Spinal cord (tissue), 10 donors: ENCODE data around the gene NCKAP5. TPM values are rescaled to one million over a fixed set of nuclear protein-coding genes. Genes with fewer than 3 reads are reported as not detected.

ENCODE experiments used
- DNase-seq, 6 donors: peaks; one replicate each; pipeline versions ENCODE4 v3.0.0 to v3.0.0-alpha.2; 2013 to 2015; ENCODE audit warnings: low spot score in 6 of 6, low read depth in 4 of 6
- H3K27ac ChIP-seq: one replicate; pipeline ENCODE4 v1.5.1; 2013; ENCODE audit warnings: low read depth, low read length, control low read depth
- H3K27me3 ChIP-seq: one replicate; pipeline ENCODE4 v1.6.1; 2013; ENCODE audit warnings: low read length; ENCODE audit not compliant: control insufficient read depth, insufficient read depth
- H3K36me3 ChIP-seq: one replicate; pipeline ENCODE4 v1.6.1; 2013; ENCODE audit warnings: low read length; ENCODE audit not compliant: control insufficient read depth, insufficient read depth
- H3K4me1 ChIP-seq: one replicate; pipeline ENCODE4 v1.6.1; 2013; ENCODE audit warnings: low read length; ENCODE audit not compliant: control insufficient read depth, insufficient read depth
- H3K4me3 ChIP-seq: one replicate; pipeline ENCODE4 v1.5.1; 2013; ENCODE audit warnings: low read depth, low read length, control low read depth
- H3K9me3 ChIP-seq: one replicate; pipeline ENCODE4 v1.6.1; 2013; ENCODE audit warnings: low read length; ENCODE audit not compliant: control insufficient read depth, insufficient read depth
- WGBS: methylation state at CpG from one replicate; pipeline ENCODE4 v1.1.5; 2013; ENCODE audit warnings: missing lambda C conversion rate; ENCODE audit not compliant: insufficient coverage; 5-methylcytosine and 5-hydroxymethylcytosine counted together
- polyA plus RNA-seq, 2 donors: library from polyadenylated mRNA; unstranded; fragments of 120-200 nt; gene quantifications; one replicate each; pipeline ENCODE4 v1.2.1, GENCODE V29; 2013; ENCODE audit not compliant: insufficient read length in 2 of 2
- total RNA-seq, 2 donors: library from RNA; depleted of rRNA in 1 of 2; stranded (reverse); fragments of 120-200 nt in 1 of 2; fragments of >200 nt in 1 of 2; gene quantifications; one replicate each; pipeline versions ENCODE4 v1.2.3 to v1.2.4, GENCODE V29; 2013 to 2014
- donor health status: healthy.

Gene NCKAP5
- total and polyA plus RNA-seq, 4 donors, result 8.9 to 17.7 (median 11.6) TPM

DNA sequence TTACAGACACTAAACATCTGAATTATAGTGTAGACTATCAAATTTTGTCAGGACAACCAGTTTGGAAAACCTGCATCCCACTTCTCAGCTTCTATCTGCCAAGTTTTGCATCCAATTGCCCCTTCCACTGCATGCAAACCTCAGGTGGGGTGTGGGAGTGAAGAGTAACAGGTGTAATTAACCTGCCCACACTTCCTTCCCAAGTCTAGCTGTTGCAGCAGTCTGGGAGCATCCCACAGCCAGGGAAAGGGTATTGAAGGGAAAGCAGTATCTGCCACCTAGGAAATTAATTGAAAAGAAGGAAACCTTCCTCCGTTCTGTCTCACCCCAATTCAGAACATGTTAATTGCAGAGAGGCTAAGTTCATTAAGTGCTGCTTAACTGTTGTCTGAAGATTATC lies 189.9 kb downstream of the NCKAP5 start:
- DNase-seq, result no peak
- Histone ChIP-seq H3K36me3 (no peaks in the 10 kb centered on the region), H3K27ac (no peak overlapping the region), H3K27me3 (no peaks in the 10 kb centered on the region), H3K4me1 (no peaks in the 10 kb centered on the region), H3K4me3 (no peak overlapping the region), H3K9me3 (no peaks in the 10 kb centered on the region)
- no CpG with 5 or more reads among the region's 1 CpG for WGBS

DNA sequence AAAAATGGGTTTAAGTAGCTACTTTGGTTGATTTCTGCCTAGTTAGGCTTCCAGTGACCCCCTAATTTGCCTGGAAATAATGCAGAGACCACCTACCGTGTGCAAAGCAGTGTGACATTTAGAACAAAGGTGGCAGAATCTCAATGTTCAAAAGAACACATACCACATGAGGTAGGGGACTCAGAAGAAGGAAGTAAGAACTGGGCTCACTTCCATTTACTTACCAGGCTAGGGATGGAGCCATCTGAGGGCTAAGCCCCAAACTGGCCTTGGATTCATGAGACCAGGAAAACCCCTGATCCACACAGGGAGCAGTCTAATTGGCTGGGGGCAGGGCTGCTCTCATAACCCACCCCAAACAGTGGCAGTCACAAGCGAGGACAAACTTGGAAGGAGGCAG lies 190.7 kb downstream of the NCKAP5 start:
- Histone ChIP-seq H3K36me3 (no peaks in the 10 kb centered on the region), H3K4me3 (no peak overlapping the region)
- WGBS, result no CpG with 5 or more reads among the region's 2 CpGs

DNA sequence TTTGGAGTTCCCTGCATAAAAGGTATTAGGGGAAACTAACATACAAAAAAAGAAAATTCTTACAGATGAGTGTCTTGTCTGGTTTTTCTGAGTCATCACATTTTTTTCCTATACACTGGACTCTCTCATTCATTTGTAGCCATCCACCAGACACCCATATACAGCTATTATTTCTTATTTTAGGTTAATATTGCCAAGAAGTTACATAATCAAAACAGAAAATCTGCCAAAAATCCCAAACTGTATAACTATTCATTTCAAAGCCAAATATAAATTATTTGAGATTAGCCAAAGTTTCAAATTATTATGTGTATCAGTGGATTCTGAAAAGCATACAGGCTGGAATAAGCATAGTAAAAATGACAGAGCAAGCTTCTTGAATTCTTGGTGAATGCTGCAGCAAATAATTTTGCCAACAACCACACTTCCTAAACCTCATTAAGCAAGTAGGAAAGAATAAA lies 191.2 kb downstream of the NCKAP5 start:
- Histone ChIP-seq H3K4me1 (no peaks in the 10 kb centered on the region), H3K27me3 (no peaks in the 10 kb centered on the region), H3K27ac (no peak overlapping the region), H3K4me3 (no peak overlapping the region), H3K9me3 (no peaks in the 10 kb centered on the region), H3K36me3 (no peaks in the 10 kb centered on the region)
- no peak for DNase-seq

More for the DNA sequence above, 190.7 kb downstream of the NCKAP5 start:
- DNase-seq, result no peak
- Histone ChIP-seq H3K27me3 (no peaks in the 10 kb centered on the region), H3K4me1 (no peaks in the 10 kb centered on the region), H3K27ac (no peak overlapping the region), H3K9me3 (no peaks in the 10 kb centered on the region)

DNA sequence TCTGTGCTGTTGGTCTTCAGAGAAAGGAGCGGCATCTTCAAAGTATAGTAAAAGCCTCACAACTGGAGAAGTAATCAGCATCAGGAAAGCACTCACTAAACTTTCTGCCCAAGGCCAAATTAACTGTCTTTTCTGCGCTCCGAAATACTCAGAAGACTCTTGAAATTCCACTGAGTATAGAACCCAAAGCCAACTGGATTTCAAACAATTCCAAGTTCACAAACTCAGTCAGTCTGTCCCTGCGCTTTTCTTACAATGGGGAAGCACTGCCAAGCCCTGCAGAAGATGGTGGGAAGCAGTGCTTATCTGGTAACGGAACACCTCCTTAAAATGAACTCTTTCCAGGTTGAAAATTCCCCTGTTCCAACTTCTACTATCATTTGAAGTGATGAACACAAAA lies 193.5 kb downstream of the NCKAP5 start:
- DNase-seq, result no peak
- no peaks in the 10 kb centered on the region for H3K4me1 ChIP-seq
- H3K9me3 ChIP-seq, result no peaks in the 10 kb centered on the region
- no peaks in the 10 kb centered on the region for H3K36me3 ChIP-seq
- H3K4me3 ChIP-seq, result no peak overlapping the region
- no peaks in the 10 kb centered on the region for H3K27me3 ChIP-seq
- no peak overlapping the region for H3K27ac ChIP-seq
- 91% methylated on average over 4 of the region's 5 CpGs for WGBS

DNA sequence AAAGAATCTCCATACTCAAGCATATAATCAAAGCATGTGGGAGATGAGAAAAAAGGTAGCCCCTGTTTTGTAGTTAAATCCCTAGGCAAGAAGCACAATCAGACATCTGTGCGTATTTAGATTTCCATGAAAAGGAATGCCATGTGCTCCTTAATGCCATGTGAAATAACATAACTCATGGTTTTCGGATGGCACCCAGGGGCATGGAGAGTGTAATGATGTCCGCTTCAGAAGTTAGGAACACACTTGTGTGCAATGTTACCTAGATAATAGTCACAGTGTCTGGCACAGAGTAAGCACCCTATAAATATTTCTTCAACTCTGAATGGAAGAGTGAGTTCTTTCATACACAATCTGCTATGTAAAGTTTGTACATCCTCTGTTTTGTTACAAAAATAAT lies 197.0 kb downstream of the NCKAP5 start:
- Histone ChIP-seq H3K27ac (no peak overlapping the region), H3K36me3 (no peaks in the 10 kb centered on the region), H3K4me3 (no peak overlapping the region), H3K9me3 (no peaks in the 10 kb centered on the region), H3K4me1 (no peaks in the 10 kb centered on the region), H3K27me3 (no peaks in the 10 kb centered on the region)
- DNase-seq, result peak in 1 of 6 donors; percentile 53
- 78% methylated on average over 1 of the region's 3 CpGs for WGBS

DNA sequence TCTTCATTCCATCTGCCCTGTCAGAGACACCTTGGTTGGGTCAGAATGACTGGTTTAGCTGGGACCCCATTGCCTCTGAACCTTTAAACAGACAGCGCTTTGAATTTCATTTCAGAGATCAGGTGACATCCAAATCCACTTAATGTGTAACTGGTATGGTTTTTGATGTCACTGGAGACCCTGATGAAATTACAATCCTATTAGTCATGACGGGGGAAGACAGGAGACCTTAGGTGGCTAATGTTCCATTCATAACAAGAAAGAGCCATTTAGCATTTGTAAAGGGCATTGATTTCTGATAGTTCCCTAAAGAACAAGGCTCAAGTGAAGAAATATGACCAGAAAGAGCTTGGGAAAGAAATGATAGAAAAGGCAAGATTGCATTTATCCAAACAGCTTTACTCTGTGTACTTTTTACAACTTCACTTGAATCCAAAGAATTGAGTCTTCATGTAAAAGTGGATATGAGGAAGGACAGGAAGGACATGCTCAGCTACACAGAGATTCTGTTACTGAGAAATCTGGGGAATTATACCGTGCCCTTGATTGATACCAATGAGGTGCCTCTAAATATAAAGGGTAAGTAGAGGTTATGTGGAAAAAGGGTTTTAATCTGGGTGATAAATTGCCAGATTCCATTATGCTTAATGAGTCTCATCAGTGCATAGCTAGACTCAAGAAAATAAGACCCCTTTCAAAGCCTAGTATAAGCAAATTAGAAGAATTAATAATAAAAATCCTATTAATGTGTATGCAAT lies 198.2 kb downstream of the NCKAP5 start:
- Histone ChIP-seq H3K4me1 (no peaks in the 10 kb centered on the region), H3K4me3 (no peak overlapping the region), H3K36me3 (no peaks in the 10 kb centered on the region), H3K27me3 (no peaks in the 10 kb centered on the region), H3K9me3 (no peaks in the 10 kb centered on the region), H3K27ac (no peak overlapping the region)
- no peak for DNase-seq
- 33% methylated on average over 1 of the region's 3 CpGs for WGBS

DNA sequence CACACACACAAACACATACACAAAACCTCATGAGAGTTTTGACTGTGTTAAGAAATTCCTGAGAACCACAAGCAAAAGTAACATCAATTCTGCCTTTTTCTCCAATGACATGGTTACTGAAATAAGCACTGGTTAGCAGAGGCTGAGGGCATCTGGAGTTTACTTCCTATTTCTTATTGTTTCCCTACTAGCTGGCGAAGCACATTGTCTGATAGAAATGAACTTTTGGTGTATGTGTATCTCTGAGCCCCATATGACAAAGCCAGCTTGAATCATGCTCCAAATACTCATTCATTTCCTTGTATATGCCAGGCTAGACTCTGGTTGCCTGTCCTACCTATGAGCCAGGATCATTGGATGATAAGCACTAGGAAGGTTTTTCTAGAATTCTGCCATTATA lies 203.1 kb downstream of the NCKAP5 start:
- WGBS, result no CpG with 5 or more reads among the region's 1 CpG
- Histone ChIP-seq H3K27me3 (no peaks in the 10 kb centered on the region), H3K4me3 (no peak overlapping the region), H3K4me1 (no peaks in the 10 kb centered on the region), H3K9me3 (no peaks in the 10 kb centered on the region), H3K36me3 (no peaks in the 10 kb centered on the region), H3K27ac (no peak overlapping the region)
- no peak for DNase-seq

DNA sequence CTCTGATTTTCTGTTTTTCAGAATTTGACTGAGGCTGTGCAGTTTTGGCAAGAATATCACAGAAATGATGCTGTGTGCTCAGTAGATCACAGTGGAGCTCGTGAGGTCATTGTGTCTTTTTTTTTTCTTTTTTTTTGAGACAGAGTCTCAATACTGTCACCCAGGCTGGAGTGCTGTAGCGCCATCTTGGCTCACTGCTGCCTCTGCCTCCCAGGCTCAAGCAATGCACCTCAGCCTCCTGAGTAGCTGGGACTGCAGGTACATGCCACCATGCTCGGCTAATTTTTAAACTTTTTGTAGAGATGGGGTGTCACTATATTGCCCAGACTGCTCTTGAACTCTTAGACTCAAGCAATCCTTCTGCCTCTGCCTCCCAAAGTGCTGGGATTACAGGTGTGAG lies 203.6 kb downstream of the NCKAP5 start:
- WGBS, result 83% methylated on average over 1 of the region's 3 CpGs

DNA sequence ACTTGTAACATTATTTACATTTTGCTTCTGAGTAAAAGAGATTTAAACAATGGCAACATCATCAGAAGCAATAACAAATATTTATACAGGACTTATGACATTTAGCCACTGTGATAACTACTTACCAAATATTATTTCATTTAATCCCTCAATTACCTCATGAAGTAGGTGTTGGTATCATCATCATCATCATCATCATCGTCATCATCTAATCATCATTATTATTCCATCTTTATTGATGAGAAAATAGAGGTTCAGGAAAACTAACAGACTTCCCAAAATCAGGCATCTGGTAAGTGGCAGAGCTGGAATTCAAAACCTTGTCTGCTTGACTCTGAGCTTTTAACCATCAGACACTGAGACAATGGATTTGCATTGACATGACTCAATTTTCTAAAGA lies 204.4 kb downstream of the NCKAP5 start:
- no CpG with 5 or more reads among the region's 1 CpG for WGBS
- Histone ChIP-seq H3K4me1 (no peaks in the 10 kb centered on the region), H3K4me3 (no peak overlapping the region), H3K9me3 (no peaks in the 10 kb centered on the region), H3K36me3 (no peaks in the 10 kb centered on the region), H3K27ac (no peak overlapping the region), H3K27me3 (no peaks in the 10 kb centered on the region)
- DNase-seq, result no peak

More for the DNA sequence above, 203.6 kb downstream of the NCKAP5 start:
- Histone ChIP-seq H3K4me3 (no peak overlapping the region), H3K36me3 (no peaks in the 10 kb centered on the region), H3K27me3 (no peaks in the 10 kb centered on the region), H3K27ac (no peak overlapping the region), H3K4me1 (no peaks in the 10 kb centered on the region), H3K9me3 (no peaks in the 10 kb centered on the region)
- DNase-seq, result no peak

DNA sequence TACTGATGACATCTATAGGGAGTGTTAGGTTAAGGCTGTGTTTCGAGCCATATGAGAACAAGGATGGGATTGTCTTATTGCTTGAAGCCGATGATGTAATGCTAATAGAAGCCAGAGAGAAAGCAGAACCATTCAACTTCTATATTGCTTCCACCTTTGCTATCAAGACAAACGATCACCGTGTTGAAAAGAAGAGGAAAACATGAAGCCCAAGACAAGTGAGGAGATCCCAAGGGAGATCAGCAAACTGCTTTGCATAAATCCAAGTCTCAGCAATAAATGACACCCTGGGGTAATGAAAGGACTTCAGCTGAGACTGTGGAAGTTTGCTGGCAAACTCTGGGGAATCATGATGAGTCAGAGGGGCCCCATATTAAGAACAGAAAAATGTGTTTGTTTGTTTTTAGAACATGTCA lies 206.2 kb downstream of the NCKAP5 start:
- Histone ChIP-seq H3K36me3 (no peaks in the 10 kb centered on the region), H3K4me3 (no peak overlapping the region), H3K9me3 (no peaks in the 10 kb centered on the region), H3K4me1 (no peaks in the 10 kb centered on the region), H3K27me3 (no peaks in the 10 kb centered on the region), H3K27ac (no peak overlapping the region)
- DNase-seq, result peak in 5 of 6 donors; percentile 12 to 75 (median 20)
- no CpG with 5 or more reads among the region's 4 CpGs for WGBS
